Heart right ventricle (tissue), 16 donors: Measurements from ENCODE around the gene MVD. TPM values are rescaled to one million over a fixed set of nuclear protein-coding genes. Genes with fewer than 3 reads are reported as not detected.

Source experiments
- ATAC-seq, 8 donors: fragments of 200-7000 bp; cut with Tn5 transposase; one replicate each; pipeline ENCODE4 v1.9.1; 2020; ENCODE audit warnings: mild to moderate bottlenecking in 8 of 8, moderate library complexity in 8 of 8, moderate number of reproducible peaks in 1 of 8
- DNase-seq, 2 donors: peaks; one replicate each; pipeline ENCODE4 v3.0.0-alpha.2; 2020
- H3K27ac ChIP-seq, 10 donors: fragments of 200-600 bp; sonication (generic) in 2 of 10; one replicate each; pipeline versions ENCODE4 v1.5.0 to v1.8.0; 2020 to 2022; ENCODE audit warnings: mild to moderate bottlenecking in 3 of 10
- H3K27me3 ChIP-seq, 7 donors: fragments of 200-600 bp; one replicate each; pipeline ENCODE4 v1.8.0; 2021 to 2022; ENCODE audit warnings: mild to moderate bottlenecking in 2 of 7
- H3K36me3 ChIP-seq, 9 donors: fragments of 200-600 bp; sonication (generic) in 1 of 9; one replicate each; pipeline versions ENCODE4 v1.5.0 to v1.8.0; 2020 to 2022; ENCODE audit warnings: mild to moderate bottlenecking in 2 of 9
- H3K4me1 ChIP-seq, 9 donors: fragments of 200-600 bp; sonication (generic) in 1 of 9; one replicate each; pipeline versions ENCODE4 v1.5.0 to v1.8.0; 2020 to 2022; ENCODE audit warnings: mild to moderate bottlenecking in 4 of 9
- H3K4me3 ChIP-seq, 10 donors: fragments of 200-600 bp; sonication (generic) in 2 of 10; one replicate each; pipeline versions ENCODE4 v1.5.0 to v1.8.0; 2020 to 2022; ENCODE audit warnings: mild to moderate bottlenecking in 7 of 10, moderate library complexity in 2 of 10
- H3K9me3 ChIP-seq, 11 donors: fragments of 200-600 bp in 10 of 11; sonication (generic) in 2 of 11; one replicate each; pipeline versions ENCODE4 v1.5.0 to v1.8.0; 2013 to 2022; ENCODE audit warnings: mild to moderate bottlenecking in 2 of 11, control low read depth in 1 of 11, moderate library complexity in 1 of 11
- WGBS, 2 donors: extraction: QIAGEN DNeasy Blood & Tissue Kit; methylation state at CpG; one replicate each; pipeline ENCODE4 v1.1.7; 2013; ENCODE audit warnings: inconsistent platforms in 1 of 2; 5-methylcytosine and 5-hydroxymethylcytosine counted together
- intact Hi-C, 10 donors: fragments of 100-400 bp; cut with DNase I; formaldehyde crosslinking; loops; one replicate each; pipeline versions ENCODE4 v1.11.1 to v1.14.2; 2022
- polyA plus RNA-seq, 2 donors: library from polyadenylated mRNA; stranded (reverse); fragments of 200-250 nt; gene quantifications; one replicate each; pipeline ENCODE4 v1.2.3, GENCODE V29; 2013
- total RNA-seq, 10 donors: library from RNA; stranded (reverse); fragmentation: NEBNext Ultra II Directional in 3 of 10; extraction: Animal tissue kit (Norgen Biotek cat#: 25700) in 3 of 10; gene quantifications; one replicate each; pipeline versions ENCODE4 v1.2.1 to v1.2.4, GENCODE V29; 2021 to 2023
- TF ChIP-seq, protein P1 (sequence below), 9 donors: fragments of 200-600 bp; sonication (generic) in 2 of 9; IDR thresholded peaks; one replicate each; pipeline versions ENCODE4 v1.5.0 to v1.8.0; 2021 to 2022; ENCODE audit warnings: antibody characterized with exemption in 9 of 9, mild to moderate bottlenecking in 5 of 9, moderate library complexity in 1 of 9
- donor health status: Arrhythmogenic right ventricular cardiomyopathy.
- donor health status: ischemic (EF 13 %, LVEDD 7.1; RV severe dilation, severe dysfunction).
- donor health status: healthy with polysubstance abuse.
- donor health status: DM: no; HTN: yes; CAD: no.
- donor health status: DM: no; HTN: no; CAD: no.
- donor health status: ischemic (EF 25% LVEDD 6.9; RV normal size, moderate dysfunction).
- donor health status: ischemic (EF 25% LVEDD 5.7; RV mildly dilated, moderate dysfunction).
- donor health status: healthy.
- donor health status: DM: yes; HTN: yes; CAD: no.
- donor health status: Ischemic cardiomyopathy.
- donor health status: ischemic (EF 35%, LVEDD 5.7; RV mildly dilated, moderate dysfunction).
- donor health status: nonischemic (EF 11% LVEDD 7.7; RV severe dilation, severe dysfunction).
- donor health status: DM: yes; HTN: yes; CAD: no.
- donor health status: PGD.
- donor health status: ischemic (EF 29% LVEDD 5.4; RV normal size, mild dysfunction).
- donor health status: nonischemic (EF 23%, LVEDD 6.1; RV moderate dilation, normal function).

Gene MVD
- total and polyA plus RNA-seq, 12 donors, result 15.5 to 36.3 (median 22.2) TPM

DNA sequence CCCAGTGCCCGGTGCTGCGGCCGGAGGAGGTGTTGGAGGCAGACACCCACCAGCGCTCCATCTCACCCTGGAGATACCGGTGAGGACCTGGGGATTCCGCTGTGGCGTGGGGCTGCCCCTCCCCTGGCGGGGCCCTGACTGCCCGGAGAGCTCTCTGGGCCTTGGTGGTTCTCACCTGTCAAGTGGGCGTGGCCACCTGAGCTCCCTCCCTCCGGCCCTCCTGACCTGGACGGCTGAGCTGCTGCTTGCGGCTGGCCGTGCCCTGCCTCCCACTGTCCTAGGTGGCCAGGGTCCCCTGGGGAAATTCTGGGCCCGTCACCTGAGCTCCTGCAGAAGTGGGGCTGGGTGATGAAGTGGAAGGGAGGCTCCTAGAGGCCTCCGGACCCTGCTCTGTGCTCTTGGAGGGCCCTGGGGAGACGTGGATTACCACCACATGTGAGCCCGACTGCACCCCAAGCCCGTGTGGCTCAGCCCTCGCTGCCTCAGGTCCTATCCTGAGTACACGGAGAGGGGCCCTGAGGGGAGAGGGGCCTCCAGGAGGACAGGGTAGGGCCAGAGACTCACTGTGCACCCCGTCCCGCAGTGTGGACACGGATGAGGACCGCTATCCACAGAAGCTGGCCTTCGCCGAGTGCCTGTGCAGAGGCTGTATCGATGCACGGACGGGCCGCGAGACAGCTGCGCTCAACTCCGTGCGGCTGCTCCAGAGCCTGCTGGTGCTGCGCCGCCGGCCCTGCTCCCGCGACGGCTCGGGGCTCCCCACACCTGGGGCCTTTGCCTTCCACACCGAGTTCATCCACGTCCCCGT lies 23.5 kb downstream of the MVD start:
- Histone ChIP-seq H3K9me3 (no peaks in the 10 kb centered on the region), H3K27ac (no peak overlapping the region), H3K27me3 (peaks cover 22 to 65% (median 40%) of the 10 kb centered on the region in 7 donors), H3K36me3 (peaks cover 0 to 20% (median 0%) of the 10 kb centered on the region in 9 donors), H3K4me3 (no peak overlapping the region), H3K4me1 (peaks cover 0 to 17% (median 7%) of the 10 kb centered on the region in 9 donors)
- WGBS, 2 donors, result 26 to 30% methylated on average over 45 of the region's 45 CpGs
- intact Hi-C loops, result no loop called here
- ATAC-seq, result peak in 2 of 8 donors; percentile 5 to 9
- no peak for DNase-seq
- TF ChIP-seq, protein P1, sequence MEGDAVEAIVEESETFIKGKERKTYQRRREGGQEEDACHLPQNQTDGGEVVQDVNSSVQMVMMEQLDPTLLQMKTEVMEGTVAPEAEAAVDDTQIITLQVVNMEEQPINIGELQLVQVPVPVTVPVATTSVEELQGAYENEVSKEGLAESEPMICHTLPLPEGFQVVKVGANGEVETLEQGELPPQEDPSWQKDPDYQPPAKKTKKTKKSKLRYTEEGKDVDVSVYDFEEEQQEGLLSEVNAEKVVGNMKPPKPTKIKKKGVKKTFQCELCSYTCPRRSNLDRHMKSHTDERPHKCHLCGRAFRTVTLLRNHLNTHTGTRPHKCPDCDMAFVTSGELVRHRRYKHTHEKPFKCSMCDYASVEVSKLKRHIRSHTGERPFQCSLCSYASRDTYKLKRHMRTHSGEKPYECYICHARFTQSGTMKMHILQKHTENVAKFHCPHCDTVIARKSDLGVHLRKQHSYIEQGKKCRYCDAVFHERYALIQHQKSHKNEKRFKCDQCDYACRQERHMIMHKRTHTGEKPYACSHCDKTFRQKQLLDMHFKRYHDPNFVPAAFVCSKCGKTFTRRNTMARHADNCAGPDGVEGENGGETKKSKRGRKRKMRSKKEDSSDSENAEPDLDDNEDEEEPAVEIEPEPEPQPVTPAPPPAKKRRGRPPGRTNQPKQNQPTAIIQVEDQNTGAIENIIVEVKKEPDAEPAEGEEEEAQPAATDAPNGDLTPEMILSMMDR (IDR thresholded peaks at IDR 0.05), result no peak

DNA sequence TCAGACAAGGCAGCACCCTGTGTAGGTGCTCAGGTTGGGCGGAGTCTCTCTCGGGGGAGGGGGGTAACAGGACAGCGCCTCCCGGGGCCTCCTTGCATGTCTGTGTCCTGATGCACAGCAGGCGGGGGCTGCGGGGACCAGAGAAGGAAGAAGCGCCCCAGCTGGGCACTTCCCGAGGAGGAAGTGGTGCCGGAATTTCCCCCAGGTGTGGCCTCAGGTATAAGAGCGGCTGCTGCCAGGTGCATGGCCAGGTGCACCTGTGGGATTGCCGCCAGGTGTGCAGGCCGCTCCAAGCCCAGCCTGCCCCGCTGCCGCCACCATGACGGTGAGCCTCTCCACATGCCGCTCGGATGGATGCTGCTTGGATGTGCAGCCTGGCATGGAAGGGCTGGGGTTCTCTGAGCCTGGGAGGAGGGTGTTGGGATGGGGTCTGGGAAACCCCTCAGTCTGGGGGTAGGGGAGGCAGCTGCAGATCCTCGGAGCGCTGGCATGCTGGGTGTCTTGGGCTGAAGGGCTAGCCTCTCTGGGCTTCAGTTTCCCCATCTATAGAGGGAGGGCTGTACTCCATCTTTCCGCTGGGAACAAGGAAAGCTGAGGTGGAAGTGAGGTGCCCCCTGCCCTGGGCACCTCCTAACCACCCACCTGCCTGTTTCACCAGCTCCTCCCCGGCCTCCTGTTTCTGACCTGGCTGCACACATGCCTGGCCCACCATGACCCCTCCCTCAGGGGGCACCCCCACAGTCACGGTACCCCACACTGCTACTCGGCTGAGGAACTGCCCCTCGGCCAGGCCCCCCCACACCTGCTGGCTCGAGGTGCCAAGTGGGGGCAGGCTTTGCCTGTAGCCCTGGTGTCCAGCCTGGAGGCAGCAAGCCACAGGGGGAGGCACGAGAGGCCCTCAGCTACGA lies 24.3 kb downstream of the MVD start, which contains the start of gene IL17C:
TSS of gene IL17C (plus strand) at position 250 of the 908 bp plus-strand sequence. CDS start at position 320, 70 bp downstream.
- no peaks in the 10 kb centered on the region for H3K9me3 ChIP-seq
- intact Hi-C loops, result no loop called here
- ATAC-seq (no peak), DNase-seq (no peak)
- no peak within 1 kb of the TSS for H3K27ac ChIP-seq
- no peak within 1 kb of the TSS for H3K4me3 ChIP-seq
- 45 to 48% methylated on average over 27 of the region's 27 CpGs for WGBS, 2 donors
- peaks cover 0 to 11% (median 0%) of the 10 kb centered on the region in 9 donors for H3K36me3 ChIP-seq
- H3K27me3 ChIP-seq, result peaks cover 22 to 65% (median 40%) of the 10 kb centered on the region in 7 donors
- TF ChIP-seq, protein P1 (IDR thresholded peaks at IDR 0.05), result no peak
- H3K4me1 ChIP-seq, result peaks cover 0 to 25% (median 15%) of the 10 kb centered on the region in 9 donors

DNA sequence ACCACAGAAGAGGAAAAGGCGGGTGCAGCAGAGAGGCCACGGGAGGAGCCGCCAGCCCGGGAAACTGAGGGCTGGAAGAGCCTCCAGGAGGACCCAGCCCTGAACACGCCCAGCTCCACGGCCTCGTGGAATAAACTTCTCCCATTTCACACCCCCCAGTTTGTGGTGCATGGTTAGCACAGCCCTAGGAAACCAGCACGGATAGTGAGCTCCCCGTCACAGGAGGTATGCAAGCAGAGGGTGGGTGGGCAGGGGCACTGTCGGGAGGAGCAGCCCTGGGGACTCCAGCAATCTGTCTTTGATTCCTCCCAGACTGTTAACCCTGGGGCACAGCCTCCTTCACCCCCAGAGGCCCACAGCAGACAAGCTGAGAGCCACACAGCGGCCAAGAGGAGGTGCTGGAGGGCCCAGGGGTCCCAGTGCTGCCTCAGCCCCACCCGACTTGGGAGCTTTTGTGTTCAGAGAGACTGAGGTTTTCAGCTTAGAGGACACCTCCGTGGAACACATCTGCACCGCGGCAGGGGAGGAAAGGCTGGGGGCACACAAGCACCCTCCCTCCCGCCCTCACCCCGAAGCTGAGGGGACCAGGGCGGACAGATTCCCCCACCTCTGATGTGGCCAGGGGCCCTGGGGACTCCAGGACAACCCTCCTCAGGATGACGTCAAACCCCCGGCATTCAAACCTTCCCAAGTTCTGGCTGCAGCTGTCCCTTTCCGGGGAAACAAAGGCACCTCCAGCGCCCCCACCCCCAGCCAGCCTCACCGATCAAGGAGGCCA lies 26.2 kb downstream of the MVD start:
- peaks cover 0 to 28% (median 16%) of the 10 kb centered on the region in 9 donors for H3K4me1 ChIP-seq
- peaks cover 0 to 17% (median 9%) of the 10 kb centered on the region in 9 donors for H3K36me3 ChIP-seq
- H3K4me3 ChIP-seq, result no peak overlapping the region
- DNase-seq (no peak), ATAC-seq (no peak)
- 71 to 73% methylated on average over 23 of the region's 23 CpGs for whole genome bisulfite sequencing, 2 donors
- H3K9me3 ChIP-seq, result no peaks in the 10 kb centered on the region
- TF ChIP-seq, protein P1 (IDR thresholded peaks at IDR 0.05), result no peak
- no peak overlapping the region for H3K27ac ChIP-seq
- H3K27me3 ChIP-seq, result peaks cover 22 to 65% (median 40%) of the 10 kb centered on the region in 7 donors
- intact Hi-C loops, result no loop called here
